Measurements from ENCODE around the gene PAQR4. TPM values are rescaled to one million over a fixed set of nuclear protein-coding genes. Genes with fewer than 3 reads are reported as not detected.
A peak's percentile ranks its signal among the peaks of the same experiment; 100 is the strongest.

The PAQR4 gene
- total RNA-seq, 4 donors from 2014 or later: 1.9 to 6.4 (median 4.1) TPM

DNA sequence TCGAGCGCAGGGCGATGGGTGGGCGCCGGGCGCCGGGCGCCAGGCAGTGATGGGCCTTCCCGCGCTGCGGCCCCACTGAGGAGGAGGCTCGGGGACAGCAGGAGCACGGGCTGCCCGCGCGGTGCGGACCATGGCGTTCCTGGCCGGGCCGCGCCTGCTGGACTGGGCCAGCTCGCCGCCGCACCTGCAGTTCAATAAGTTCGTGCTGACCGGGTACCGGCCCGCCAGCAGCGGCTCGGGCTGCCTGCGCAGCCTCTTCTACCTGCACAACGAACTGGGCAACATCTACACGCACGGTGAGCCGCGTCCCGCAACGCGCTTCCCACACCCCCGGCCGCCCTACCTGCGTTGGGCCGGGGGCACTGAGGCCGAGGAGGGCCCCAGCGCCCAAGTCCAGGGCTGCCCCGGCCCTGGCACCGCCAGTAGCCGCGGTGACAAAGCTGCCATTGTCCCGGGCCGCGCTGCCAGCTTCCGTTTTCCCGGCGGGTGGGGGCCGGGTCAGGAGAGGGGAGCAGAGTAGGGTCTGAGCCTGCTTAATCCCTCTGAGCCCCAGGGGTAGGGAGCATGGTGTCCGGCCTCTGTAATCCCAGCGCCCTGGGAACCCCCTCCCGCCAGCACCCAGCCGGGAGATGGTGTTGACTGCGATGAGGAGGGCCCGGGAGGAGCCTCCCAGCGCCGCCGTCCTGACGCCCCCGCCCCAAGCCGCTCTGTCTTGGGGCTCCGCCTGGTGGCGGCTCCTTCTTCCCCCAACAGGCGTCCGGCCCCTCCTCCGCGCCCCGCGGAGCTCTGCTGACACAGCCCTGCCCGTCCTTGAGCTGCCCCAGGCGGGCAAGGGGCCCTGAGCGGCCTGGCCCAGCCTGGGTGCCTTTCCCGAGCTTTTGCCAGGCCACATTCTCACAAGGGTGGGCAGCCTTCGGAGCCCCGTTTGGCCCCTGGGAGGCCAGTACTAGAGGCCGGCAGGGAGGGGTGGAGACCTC lies 685 bp downstream of the PAQR4 start:
- no peak for TF ChIP-seq POLR2AphosphoS5 (IDR thresholded peaks at IDR 0.05)
- TF ChIP-seq EP300 (IDR thresholded peaks at IDR 0.05): no peak
- TF ChIP-seq, protein P1, sequence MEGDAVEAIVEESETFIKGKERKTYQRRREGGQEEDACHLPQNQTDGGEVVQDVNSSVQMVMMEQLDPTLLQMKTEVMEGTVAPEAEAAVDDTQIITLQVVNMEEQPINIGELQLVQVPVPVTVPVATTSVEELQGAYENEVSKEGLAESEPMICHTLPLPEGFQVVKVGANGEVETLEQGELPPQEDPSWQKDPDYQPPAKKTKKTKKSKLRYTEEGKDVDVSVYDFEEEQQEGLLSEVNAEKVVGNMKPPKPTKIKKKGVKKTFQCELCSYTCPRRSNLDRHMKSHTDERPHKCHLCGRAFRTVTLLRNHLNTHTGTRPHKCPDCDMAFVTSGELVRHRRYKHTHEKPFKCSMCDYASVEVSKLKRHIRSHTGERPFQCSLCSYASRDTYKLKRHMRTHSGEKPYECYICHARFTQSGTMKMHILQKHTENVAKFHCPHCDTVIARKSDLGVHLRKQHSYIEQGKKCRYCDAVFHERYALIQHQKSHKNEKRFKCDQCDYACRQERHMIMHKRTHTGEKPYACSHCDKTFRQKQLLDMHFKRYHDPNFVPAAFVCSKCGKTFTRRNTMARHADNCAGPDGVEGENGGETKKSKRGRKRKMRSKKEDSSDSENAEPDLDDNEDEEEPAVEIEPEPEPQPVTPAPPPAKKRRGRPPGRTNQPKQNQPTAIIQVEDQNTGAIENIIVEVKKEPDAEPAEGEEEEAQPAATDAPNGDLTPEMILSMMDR (IDR thresholded peaks at IDR 0.05): peak in 2 of 4 experiments; percentile 37 to 48
- Histone ChIP-seq H3K4me1 (peaks cover 0 to 58% (median 19%) of the 10 kb centered on the region in 3 donors), H3K9me3 (no peaks in the 10 kb centered on the region), H3K36me3 (no peaks in the 10 kb centered on the region), H3K27ac (peak overlapping the region in 3 of 4 donors; percentile 41 to 70 (median 55)), H3K27me3 (peaks cover 54% of the 10 kb centered on the region), H3K4me3 (peak overlapping the region; percentile 36 to 79)
- WGBS, 2 donors (ENCODE audit: low coverage in 1 of 2): no CpG with 5 or more reads among the region's 83 CpGs
- peak; percentile 27 for ATAC-seq

DNA sequence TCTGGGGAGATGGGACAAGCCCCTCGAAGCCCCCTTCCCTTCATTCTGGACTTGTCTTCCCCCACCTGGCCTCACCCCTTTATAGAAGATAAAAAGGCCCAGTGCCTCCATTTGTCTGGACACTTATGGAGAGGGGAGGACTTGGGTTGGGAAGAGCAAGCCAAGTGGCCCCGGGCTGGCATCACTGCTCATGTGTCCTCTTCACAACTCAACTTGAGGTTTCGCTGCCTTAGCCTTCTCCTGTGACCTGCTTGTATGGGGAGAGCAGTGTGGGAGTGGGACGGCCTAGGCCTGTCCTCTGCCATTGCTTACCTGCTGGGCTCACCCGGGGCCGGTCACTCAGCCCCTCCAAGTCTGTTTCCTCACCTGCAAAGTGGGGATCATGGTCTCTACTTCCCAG lies 1.4 kb downstream of the PAQR4 start:
- Histone ChIP-seq H3K27ac (peak overlapping the region in 1 of 4 donors; percentile 70), H3K27me3 (peaks cover 46% of the 10 kb centered on the region), H3K4me3 (peak overlapping the region in 1 of 2 donors; percentile 79), H3K36me3 (no peaks in the 10 kb centered on the region), H3K4me1 (peaks cover 0 to 50% (median 15%) of the 10 kb centered on the region in 3 donors), H3K9me3 (no peaks in the 10 kb centered on the region)
- WGBS, 2 donors (ENCODE audit: low coverage in 1 of 2): 100% methylated on average over 2 of the region's 6 CpGs; no CpG with 5 or more reads in 1 of the 2 donors
- TF ChIP-seq EP300 (IDR thresholded peaks at IDR 0.05): no peak
- no peak for TF ChIP-seq POLR2AphosphoS5 (IDR thresholded peaks at IDR 0.05)
- no peak for ATAC-seq

DNA sequence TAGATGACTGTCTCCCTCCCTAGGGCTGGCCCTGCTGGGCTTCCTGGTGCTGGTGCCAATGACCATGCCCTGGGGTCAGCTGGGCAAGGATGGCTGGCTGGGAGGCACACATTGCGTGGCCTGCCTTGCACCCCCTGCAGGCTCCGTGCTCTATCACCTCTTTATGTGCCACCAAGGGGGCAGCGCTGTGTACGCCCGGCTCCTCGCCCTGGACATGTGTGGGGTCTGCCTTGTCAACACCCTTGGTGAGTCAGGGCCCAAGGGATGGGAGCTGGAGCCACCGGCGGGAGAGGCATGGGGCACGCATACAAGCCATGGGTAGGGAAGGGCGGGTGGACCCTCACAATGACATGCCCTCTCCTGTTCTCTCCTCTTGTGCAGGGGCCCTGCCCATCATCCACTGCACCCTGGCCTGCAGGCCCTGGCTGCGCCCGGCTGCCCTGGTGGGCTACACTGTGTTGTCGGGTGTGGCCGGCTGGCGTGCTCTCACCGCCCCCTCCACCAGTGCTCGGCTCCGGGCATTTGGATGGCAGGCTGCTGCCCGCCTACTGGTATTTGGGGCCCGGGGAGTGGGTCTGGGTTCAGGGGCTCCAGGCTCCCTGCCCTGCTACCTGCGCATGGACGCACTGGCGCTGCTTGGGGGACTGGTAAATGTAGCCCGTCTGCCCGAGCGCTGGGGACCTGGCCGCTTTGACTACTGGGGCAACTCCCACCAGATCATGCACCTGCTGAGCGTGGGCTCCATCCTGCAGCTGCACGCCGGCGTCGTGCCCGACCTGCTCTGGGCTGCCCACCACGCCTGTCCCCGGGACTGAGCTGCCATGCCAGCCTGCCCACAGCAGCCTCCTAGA lies 2.2 kb downstream of the PAQR4 start:
- Histone ChIP-seq H3K27me3 (peaks cover 43% of the 10 kb centered on the region), H3K9me3 (no peaks in the 10 kb centered on the region), H3K27ac (no peak overlapping the region), H3K4me1 (peaks cover 0 to 42% (median 15%) of the 10 kb centered on the region in 3 donors), H3K4me3 (no peak overlapping the region), H3K36me3 (no peaks in the 10 kb centered on the region)
- ATAC-seq: no peak
- 70 to 100% methylated on average over 2 to 3 of the region's 35 CpGs for WGBS, 2 donors (ENCODE audit: low coverage in 1 of 2)
- TF ChIP-seq POLR2A (IDR thresholded peaks at IDR 0.05): no peak

DNA sequence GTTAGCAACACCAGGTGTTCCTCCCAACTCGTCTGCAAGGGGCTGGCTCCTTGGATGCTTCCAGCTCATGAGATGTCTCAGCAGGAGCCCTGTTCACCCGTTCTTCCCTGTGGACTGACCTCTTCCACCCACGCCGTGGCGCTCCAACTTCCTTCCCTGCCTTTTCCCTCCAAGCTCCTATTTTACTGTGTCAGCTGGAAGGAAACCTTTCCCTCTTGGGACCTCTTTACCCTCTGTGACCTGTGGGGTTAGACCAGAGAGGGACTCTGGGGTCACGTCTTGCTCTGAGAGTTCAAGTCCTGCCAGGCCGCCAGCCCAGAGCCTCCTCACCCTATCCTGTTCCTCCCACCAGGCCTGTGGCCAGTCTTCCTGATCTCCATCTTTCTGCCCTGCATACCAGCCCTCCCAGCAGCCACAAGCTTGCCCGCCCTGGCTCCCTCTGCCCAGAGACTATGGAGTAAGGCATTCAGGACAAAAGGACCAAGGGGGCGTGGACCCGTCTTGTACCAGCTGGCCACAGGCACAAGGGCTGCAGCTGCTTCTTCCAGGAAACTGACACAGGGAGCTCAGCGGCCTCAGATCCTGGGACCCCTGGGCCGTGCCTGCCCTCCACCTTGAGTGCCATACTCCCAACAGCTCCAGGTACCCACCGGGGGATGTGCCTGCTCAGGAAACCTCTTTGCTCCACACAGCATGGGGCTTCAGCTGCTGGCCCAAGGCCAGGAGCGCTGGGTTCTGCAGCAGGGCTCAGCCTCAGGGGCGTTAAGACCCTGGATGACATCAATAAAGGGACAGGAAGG lies 3.0 kb downstream of the PAQR4 start:
- Histone ChIP-seq H3K27ac (no peak overlapping the region), H3K27me3 (peaks cover 43% of the 10 kb centered on the region), H3K9me3 (no peaks in the 10 kb centered on the region), H3K36me3 (no peaks in the 10 kb centered on the region), H3K4me1 (peaks cover 0 to 34% (median 8%) of the 10 kb centered on the region in 3 donors), H3K4me3 (no peak overlapping the region)
- WGBS, 2 donors (ENCODE audit: low coverage in 1 of 2): 61 to 80% methylated on average over 2 to 7 of the region's 15 CpGs
- ATAC-seq: no peak
- TF ChIP-seq, protein P1 (IDR thresholded peaks at IDR 0.05): no peak
- TF ChIP-seq EP300 (IDR thresholded peaks at IDR 0.05) (no peak), POLR2AphosphoS5 (IDR thresholded peaks at IDR 0.05) (no peak), POLR2A (IDR thresholded peaks at IDR 0.05) (no peak)

DNA sequence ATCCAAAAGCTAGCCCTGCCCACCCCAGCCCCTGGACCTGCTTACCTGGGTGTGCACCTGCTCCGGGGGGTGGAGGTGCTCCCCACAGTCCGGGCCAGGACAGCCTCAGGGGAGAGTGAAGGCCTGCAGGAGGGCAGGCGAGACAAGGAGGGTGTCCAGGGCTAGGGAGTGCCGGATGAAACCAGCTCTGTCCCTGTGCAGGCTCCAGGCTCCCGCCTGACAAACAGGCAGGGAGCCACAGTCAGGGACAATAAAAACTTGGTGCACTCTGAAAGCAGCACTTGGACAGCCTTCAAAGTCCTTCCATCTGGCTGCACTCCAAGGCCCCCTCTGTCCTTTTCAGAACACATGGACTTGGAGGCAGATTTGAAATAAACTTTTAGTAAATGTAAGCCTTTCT lies 3.9 kb downstream of the PAQR4 start:
- no peak overlapping the region for H3K4me3 ChIP-seq
- TF ChIP-seq POLR2A (IDR thresholded peaks at IDR 0.05) (no peak), EP300 (IDR thresholded peaks at IDR 0.05) (no peak), POLR2AphosphoS5 (IDR thresholded peaks at IDR 0.05) (no peak)
- TF ChIP-seq, protein P1 (IDR thresholded peaks at IDR 0.05): no peak
- WGBS, 2 donors (ENCODE audit: low coverage in 1 of 2): 60% methylated on average over 1 of the region's 5 CpGs; no CpG with 5 or more reads in 1 of the 2 donors
- H3K36me3 ChIP-seq: no peaks in the 10 kb centered on the region
- H3K4me1 ChIP-seq: peaks cover 0 to 25% (median 7%) of the 10 kb centered on the region in 3 donors
- peaks cover 42% of the 10 kb centered on the region for H3K27me3 ChIP-seq
- H3K9me3 ChIP-seq: no peaks in the 10 kb centered on the region
- no peak overlapping the region for H3K27ac ChIP-seq
- no peak for ATAC-seq

Measured in gastroesophageal sphincter (tissue), 4 donors.